Activated CD8-positive, alpha-beta memory T cell treated with anti-CD3 and anti-CD28 coated beads, Interleukin-2, amount 50 U/mL, for 24 hours (primary cell): ENCODE results near the gene AKT1.
"Not testable (repeated sequence)": the region's sequence is repeated elsewhere in the genome, so short reads cannot be mapped to it uniquely, and the experiment has no call there.

ENCODE experiments used
- DNase-seq: peaks from one replicate; pipeline ENCODE4 v3.0.0-alpha.2; 2020; ENCODE audit errors: extremely low read depth

Gene AKT1

GRCh38 chr14:104818714-104819161 lies 23.2 kb upstream of the AKT1 start:
- no peak for DNase-seq

- no peak for DNase-seq
Measured at GRCh38 chr14:104817930-104818713, 22.6 kb upstream of the AKT1 start.

GRCh38 chr14:104816616-104816884 lies 21.0 kb upstream of the AKT1 start:
- DNase-seq, result no peak

- DNase-seq, result not testable (repeated sequence)
Measured at GRCh38 chr14:104814701-104815100, 19.2 kb upstream of the AKT1 start.

GRCh38 chr14:104813286-104813685 lies 17.7 kb upstream of the AKT1 start:
- DNase-seq, result no peak

- no peak for DNase-seq
Measured at GRCh38 chr14:104810316-104810715, 14.8 kb upstream of the AKT1 start.

GRCh38 chr14:104808456-104808855 lies 12.9 kb upstream of the AKT1 start:
- no peak for DNase-seq

- DNase-seq, result no peak
Measured at GRCh38 chr14:104806625-104807465, 11.3 kb upstream of the AKT1 start.

- no peak for DNase-seq
Measured at GRCh38 chr14:104805941-104806624, 10.5 kb upstream of the AKT1 start.

GRCh38 chr14:104805326-104805678 lies 9.8 kb upstream of the AKT1 start:
- DNase-seq, result no peak

- DNase-seq, result no peak
Measured at GRCh38 chr14:104804481-104805325, 9.2 kb upstream of the AKT1 start.

- DNase-seq, result no peak
Measured at GRCh38 chr14:104803912-104804410, 8.4 kb upstream of the AKT1 start.

- DNase-seq, result no peak
Measured at GRCh38 chr14:104803280-104803911, 7.8 kb upstream of the AKT1 start.

GRCh38 chr14:104802394-104803184 lies 7.0 kb upstream of the AKT1 start:
- no peak for DNase-seq

- no peak for DNase-seq
Measured at GRCh38 chr14:104801520-104802393, 6.2 kb upstream of the AKT1 start.

- DNase-seq, result no peak
Measured at GRCh38 chr14:104800771-104801519, 5.4 kb upstream of the AKT1 start, which contains the start of gene ZBTB42. Gene ZBTB42, plus strand, starts transcription at chr14:104801101. Its CDS starts 97 bp downstream, at chr14:104801198.

GRCh38 chr14:104800015-104800770 lies 4.6 kb upstream of the AKT1 start:
- no peak for DNase-seq
